ENCODE measurements around the gene TEX14.

GRCh38 chr17:58583486-58583885, 108.4 kb downstream of the TEX14 start:
- TF ChIP-seq, protein P1, sequence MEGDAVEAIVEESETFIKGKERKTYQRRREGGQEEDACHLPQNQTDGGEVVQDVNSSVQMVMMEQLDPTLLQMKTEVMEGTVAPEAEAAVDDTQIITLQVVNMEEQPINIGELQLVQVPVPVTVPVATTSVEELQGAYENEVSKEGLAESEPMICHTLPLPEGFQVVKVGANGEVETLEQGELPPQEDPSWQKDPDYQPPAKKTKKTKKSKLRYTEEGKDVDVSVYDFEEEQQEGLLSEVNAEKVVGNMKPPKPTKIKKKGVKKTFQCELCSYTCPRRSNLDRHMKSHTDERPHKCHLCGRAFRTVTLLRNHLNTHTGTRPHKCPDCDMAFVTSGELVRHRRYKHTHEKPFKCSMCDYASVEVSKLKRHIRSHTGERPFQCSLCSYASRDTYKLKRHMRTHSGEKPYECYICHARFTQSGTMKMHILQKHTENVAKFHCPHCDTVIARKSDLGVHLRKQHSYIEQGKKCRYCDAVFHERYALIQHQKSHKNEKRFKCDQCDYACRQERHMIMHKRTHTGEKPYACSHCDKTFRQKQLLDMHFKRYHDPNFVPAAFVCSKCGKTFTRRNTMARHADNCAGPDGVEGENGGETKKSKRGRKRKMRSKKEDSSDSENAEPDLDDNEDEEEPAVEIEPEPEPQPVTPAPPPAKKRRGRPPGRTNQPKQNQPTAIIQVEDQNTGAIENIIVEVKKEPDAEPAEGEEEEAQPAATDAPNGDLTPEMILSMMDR (IDR thresholded peaks at IDR 0.05): no peak
- no peak for TF ChIP-seq ZFX (IDR thresholded peaks at IDR 0.05; ENCODE audit: borderline replicate concordance)

Measured in 22Rv1 (cell line).